HG03060 (cell line): ENCODE results near the gene EML6.
A peak's percentile ranks its signal among the peaks of the same experiment; 100 is the strongest.

Experiments used
- ATAC-seq: cut with Tn5 transposase; IDR thresholded peaks from one replicate; pipeline ENCODE4 v1.9.1; 2021; ENCODE audit warnings: low read depth, moderate number of reproducible peaks; ENCODE audit not compliant: unreplicated experiment

The EML6 gene

DNA sequence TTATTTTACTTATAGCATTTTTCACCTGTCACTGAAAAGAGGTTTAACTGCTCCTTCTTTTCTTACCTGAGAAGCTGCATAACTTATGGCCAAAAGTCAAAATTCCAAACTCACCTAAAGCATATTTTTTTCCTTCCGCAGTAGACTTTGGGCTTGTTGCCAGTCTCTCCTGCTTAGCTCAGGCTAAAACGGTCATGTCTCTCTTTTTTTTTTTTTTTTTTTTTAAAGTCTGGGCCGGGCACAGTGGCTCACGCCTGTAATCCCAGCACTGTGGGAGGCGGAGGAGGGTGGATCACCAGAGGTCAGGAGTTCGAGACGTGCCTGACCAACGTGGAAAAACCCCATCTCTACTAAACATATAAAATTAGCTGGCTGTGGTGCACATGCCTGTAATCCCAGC is 213.3 kb downstream of the EML6 start:
- no peak for ATAC-seq

DNA sequence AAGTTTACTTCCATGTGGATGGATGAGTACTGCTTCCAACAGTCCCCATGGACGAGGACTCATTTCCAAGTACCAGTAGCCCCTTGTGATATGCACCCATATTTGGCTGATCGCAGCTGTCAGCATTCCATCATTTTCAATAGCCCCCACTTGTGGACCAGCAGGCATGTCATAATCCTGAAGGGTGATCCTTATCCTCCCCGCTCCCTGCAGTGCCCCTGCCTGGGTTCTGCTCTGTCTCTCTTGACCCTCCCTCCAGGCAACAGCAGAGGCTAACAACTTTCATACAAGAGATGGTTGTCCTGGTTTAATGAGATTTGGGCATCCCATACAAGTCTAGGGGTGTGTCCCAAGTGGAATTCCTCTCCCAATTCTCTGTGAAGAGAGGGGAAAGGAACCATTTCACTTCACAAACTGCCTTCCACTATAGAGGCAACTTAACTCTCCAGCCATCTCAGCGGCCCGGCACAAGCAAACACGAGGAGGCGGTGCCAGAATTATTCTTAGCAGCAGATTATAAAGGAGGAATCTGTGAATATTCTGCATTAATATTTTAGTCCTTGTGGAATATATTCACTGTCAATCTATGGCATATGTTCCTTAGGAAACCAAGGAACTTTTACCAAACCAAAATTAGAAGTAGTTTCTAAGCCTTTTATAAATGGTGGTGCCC is 216.1 kb downstream of the EML6 start:
- ATAC-seq, result no peak

DNA sequence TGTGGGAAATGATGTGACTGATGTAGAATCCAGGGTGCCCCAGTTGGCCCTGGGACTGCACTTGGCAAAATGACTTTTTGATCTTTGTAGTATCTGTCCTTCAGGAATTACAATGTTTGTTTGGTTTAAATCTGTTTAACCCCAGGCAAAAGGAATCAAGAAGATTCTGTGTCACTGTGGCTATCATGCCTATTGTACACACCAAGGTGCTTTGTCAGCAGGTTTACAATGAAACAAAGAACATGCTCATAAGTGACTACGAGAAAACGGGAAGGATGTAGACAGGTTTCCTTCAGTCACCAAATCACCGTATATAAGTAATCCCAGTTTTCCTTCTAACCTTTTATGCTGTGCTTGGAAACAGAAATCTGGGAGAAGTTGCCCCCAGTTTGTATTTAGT is 217.3 kb downstream of the EML6 start:
- ATAC-seq, result no peak

DNA sequence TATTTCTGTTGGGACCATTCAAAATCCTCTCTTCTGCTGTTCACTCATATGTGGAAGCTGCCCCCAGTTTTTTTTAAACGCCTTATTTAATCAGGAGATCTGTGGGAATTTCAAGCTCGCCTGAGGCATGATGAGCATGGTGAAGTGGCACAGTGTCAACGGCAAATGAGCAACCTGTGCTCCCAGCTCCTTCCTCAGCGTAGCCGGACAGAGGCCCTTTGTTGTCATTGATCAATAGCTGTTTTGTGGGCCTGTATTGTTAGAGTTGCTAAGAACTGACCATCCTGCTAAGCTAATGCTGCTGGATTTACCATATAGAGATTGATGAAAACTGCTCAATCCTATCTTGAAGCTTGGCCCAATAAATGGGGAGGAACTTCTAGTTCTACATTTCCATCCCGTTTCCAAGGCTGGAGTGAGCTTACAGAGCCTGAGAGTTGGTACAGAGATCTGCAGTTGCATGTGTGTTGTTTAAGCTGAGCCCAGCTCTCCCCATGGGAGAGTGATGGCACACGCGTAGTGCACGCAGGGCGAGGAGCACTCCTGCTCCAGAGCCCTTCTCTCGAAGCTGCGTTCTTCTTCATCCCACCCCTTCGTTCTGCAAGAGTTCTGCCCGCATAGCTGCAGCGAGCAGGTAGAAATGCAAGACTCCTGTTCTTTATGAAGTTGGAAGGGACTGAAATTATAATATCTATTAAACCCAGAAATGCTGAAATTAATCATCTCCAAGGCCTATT is 218.0 kb downstream of the EML6 start:
- ATAC-seq, result no peak

DNA sequence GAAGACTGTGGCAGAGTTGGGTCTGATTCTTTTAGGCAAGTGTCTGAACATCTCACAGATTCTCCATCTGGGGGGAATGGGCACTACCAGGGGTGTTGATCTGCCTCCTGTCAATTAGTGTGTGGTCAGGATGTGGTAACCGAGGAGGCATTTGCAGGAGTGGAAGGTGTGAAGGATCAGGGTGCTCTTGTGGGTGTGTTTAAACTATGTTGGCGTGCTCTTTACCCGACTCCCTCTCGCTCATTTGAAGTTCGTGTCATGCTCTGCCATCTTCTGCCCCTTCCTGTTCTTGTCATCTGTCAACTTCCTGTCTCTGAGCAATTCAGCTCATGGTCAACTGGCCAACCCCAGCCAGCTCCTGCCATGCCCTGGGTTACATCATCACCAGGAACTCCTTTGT is 218.9 kb downstream of the EML6 start:
- no peak for ATAC-seq

DNA sequence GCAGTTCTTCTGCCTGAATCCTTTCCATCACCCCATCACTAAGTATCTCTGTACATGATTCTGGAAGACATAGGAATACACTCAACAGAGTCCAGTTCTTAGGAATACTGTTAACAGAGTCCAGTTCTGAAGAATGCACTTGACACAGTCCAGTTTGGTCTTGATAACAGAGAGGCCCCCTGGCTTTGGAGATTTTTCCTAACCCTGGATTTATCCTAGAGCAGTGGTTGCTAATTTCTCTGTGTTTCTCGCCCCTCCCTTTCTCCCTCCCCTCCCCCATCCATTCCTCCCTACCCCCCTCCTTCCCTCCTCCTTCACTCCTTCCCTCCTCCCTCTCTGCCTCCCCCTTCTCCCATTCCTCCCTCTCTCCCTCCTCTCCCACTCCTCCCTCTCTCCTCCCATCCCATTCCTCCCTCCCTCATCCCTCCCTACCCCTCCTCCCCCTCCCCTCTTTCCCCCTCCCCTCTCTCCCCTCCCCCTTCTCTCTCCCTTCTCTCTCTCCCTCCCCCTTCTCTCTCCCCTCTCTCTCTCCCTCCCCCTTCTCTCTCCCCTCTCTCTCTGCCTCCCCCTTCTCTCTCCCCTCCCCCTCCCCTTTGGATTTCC is 221.4 kb downstream of the EML6 start:
- ATAC-seq, result no peak

DNA sequence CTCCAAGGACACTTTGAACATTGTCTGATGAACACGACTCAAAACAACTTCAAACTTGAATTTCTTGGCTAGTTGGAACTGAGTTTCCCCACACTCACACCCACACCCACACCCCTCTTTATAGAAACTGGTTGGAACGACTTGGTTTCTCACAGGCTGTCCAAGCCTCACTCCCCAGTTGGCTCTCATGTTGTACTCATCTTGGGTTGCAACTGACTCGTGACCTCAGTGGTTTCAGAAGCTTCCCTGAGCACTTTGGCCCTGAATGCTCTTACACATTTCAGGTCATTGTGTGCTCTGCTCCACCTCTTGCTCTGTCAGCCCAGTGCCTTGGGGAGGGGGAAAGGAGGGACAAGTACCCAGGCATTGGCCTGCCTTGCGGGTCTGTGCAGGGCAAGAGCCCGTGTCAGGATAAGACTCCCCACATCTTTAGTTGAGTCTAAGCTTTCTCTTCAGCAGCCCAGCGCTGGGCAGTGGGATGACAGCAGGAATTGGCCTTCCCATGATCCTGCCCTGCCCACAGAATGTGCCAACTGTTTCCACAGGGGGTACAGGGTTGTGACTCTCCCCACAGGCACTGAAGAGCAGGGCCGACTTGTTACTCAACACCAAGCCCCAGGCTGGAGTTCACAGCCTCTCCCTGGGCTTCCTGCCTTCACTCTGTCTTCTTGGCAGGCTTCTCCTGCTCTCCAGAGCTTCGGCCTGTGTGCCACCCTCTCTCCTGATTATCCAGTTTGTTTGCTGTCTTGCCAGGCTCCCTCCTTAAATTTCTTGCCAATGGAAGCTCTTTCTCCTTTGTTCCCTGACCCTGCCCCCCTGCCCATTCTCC is 222.1 kb downstream of the EML6 start:
- ATAC-seq, result peak; percentile 70

DNA sequence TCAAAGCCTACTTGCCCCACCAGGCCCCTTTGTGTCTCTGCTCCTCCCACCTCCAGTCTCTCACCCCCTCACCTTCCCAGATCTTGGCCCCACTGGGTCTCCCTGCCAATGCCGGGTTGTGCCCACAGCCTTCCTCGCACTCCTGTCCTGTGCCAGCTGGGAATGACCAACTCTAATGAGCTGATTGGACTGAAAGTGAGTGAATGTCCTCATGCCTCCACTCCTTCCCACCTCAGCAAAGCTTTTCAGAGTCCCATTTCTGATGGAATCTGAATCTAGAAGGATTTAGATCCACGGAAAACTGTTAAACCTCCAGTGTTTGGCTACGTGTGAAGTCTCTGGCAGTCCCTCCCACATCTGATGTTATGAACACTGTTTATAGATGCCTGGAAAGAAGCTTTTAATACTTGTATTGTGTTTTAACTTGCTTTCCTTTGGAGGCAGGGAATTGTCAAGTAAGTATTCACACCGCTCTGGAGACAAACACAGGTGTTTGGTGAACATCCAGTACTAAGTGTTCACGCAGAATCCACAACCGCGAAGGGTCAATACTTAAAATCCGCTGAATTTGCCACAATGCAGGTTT is 222.9 kb downstream of the EML6 start:
- no peak for ATAC-seq

DNA sequence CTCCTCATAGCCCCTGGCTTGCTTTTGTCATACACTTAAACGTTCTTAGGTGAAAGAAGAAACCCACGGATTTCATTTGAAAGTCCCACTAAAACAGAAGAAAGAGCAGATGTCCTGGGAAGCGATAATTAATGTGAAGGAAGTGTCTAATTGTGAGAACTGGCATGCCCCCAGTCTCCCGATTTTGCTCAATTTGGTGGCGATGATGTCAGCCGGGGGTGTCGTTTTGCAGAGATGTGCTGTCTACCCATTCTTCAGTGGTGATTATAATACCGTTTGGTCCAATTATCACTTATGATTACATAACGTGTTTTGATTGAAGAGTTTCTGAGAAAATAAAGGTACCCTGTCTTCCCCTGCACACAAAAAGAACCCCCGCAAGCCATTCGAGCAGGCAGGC is 223.7 kb downstream of the EML6 start:
- no peak for ATAC-seq

DNA sequence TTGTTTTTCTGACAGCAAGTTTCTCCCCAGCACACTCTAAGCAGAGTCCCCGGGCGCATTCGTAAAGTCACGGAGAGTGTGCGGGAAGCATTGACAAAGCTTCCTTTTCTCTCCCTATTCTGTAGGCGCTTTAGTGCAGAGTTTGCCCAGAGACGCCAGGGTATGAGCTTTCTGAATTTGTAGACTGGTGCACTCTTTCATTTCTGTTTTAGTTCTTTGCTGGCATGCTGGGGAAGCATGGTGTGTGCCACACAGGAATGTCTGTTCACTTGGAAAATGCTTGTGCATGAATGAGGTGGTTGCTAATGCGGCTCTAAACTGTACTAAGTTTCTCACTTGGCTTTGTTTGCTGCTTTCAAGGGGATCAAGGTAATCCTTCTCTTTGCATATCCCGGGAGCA is 224.2 kb downstream of the EML6 start:
- no peak for ATAC-seq

DNA sequence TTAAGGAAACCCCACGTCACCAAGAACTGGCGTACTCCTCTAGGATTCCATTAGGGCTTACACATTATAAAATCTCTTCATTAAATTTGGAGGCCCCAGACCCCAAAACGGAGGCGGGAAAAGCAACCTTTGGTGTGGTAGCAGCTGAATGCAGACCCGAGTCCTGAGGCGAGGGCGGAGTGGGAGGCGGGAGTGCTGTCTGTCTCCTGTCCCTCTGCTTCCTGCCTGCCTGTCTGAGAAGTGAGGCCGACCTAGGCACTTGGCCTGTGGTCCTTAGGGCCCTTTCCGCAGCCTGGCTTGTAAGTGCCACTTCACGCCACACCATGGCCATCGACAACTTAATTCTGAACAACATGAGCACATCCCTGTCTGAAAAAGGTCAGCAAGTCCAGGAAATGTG is 224.7 kb downstream of the EML6 start:
- no peak for ATAC-seq

DNA sequence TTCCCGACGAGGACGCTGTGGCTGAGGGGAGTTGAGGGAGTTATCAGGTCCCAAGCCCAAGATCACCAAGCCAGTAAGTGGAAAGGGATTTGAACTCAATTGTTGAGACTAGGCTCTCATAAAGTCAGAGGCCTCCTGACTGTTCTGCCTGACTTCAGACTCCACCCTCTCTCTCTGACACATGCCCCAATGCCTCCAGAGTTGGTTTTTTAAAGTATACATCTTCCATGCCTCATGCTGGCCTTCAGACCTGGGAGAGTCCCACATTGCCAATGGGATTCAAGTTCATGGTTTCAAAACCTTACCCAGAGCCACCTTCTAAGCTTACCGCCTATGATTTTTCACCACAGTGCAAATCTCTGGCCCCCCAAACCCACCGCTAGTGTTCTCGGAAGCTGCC is 226.0 kb downstream of the EML6 start:
- ATAC-seq, result no peak

DNA sequence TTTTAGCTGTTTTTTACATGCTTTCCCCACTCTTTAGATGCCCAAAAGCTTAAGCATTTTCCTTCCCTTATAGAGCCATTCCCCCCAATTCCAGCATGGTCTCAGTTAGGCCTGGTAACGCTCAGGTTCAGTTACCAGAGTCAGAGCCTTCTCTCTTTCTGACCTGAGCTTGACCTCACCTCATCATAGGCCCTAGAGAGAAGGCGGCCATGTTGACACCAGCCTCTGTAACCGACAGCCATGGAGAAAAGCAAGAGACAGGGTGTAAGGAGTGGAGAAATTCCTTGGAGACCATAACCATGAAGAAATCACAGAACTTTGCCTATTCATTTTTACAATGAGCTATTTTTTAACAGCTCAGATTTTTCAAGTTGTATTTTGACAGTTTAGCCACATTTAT is 227.3 kb downstream of the EML6 start:
- no peak for ATAC-seq

DNA sequence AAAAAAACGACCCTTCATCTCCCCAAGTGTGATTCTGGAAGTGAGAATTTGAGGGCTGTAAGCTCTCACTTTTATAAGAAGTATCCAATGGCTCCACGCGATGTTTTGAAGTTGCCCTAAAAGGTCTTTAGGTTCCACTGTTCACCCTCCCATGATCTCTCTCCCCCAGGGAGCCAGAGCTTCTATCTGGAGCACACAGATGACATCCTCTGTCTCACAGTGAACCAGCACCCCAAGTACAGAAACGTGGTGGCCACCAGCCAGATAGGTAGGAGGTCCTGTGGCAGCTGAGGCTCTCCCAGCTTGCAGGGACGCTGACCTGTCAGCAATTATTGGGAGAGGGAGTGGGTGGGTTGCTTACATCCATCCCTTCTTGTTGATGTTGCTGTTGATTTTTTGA is 229.0 kb downstream of the EML6 start:
- no peak for ATAC-seq

DNA sequence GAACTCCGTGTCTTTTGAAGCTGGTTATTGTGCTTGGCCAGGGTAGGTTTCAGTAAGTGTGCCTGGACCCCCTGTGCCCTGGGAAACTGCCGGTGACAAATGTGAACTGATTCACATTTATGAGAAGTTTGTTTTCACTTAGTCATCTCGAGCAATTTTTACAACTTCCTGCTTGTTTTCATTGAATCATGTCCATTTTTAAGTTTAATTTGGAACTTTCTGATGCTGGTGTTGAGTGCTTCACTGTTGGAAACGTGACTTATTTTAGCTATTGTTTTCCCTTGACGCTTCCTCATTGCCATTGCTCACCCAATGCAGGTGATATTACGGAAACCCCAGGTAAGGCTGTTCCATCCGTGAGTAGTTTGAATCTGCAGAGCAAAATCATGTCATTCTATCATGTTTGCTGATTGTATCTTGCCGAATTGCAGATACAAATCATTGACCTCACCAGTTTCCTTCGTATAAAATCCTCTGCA is 229.6 kb downstream of the EML6 start:
- no peak for ATAC-seq

DNA sequence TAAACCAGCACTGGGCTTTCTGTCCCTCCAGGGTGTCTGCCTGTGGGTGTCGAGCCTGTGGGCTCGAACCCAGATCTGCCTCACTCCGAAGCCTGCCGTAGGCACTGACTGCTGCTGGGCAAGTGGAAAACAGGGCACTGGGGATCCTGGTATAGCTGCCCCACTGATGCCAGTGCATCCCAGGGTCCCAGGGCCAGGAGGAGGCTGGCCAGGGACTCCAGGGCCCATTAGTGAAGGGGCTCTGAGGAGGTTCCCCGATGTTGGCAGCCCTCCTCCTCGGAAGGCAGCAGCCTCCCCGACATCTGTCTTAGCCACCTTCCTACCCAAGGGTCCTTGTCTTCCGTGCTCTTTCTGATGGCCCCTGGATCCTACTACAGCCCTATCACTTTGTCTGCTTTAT is 230.7 kb downstream of the EML6 start:
- ATAC-seq, result no peak

DNA sequence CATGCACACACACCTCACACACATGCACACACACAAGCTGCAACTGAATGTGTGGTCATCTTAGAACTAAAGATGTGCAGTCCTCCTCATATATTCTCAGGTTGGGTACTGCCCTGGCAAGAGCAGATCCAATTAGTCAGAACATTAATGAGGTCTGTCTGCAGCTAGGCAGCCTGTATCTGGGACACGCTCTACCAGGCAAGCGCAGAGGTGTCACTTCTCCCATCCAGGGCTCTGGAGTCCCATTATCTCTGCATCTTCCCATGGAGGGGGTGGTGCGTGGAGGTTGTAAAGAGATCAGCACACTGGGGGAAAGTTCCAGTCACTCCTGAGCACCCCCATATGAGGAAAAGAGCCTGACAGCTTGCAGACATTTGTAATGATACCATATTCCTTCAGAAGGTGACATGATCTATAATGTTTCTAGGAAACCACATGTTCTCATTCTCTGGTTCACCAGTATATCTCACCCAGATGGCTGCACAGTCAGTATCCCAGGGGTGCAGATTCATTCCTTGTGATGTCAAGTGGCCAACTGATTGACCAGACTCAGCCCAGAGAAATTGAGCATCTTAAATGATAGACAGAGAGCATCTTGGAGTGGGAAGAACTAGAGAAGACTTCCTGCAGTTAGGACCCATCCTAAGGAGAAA is 231.4 kb downstream of the EML6 start:
- ATAC-seq, result no peak

DNA sequence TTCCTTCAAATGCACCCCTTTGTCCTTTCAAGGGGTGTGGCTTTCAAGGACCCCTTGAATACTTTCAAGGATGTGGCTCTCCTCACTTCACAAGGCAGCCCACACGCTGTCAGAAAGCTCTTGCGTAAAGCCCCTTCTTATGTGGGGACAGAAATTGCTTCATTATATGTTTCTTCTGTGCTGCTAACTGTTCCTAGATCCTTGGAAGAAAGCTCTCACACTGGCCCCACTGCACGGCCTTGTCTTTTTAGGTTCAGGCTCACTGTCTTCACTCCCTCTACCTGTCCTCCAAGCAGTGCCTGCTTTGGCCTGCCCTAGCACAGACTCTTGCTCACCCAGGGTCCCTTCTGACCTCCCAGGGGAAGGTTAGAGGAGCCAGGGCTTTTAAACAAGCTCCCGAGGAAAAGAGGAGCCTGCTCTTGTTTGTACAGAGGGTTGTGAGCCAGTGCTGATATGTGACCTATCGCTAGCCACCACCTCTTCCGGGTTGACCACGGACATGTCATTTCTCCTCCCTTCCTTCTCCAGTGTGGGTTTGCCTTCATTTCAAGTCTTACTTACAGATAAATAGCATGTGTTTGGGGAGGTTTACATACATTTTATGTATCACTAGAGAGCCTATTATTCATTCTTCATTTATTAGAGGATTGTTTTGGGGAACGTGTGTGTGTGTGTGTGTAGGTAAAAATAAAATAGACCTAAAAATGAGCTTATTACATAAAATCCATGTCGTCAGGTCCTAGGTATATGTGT is 232.1 kb downstream of the EML6 start:
- ATAC-seq, result no peak

DNA sequence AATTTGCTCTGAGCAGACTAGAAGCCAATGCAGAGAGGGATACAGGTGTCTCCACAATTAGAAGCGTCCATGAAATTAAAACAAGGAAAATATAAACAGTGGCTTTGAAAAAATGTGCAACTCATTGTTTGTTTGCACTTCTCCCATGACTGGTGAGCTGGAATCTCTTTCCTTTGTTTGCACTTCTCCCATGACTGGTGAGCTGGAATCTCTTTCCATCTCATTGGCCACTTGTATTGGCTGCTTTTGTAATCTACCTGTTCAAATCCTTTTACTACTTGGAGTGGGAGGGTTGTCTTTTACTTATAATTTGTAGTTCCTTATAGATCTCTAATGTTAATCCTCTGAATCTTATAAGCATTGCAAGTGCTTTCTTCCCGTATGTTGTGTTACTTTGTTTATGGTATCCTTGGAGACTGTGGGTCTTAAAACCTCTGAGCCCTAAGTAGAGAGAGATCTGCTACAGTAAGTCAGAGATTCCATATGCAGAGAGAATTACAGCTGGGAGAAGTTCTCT is 232.7 kb downstream of the EML6 start:
- ATAC-seq, result no peak
